Measurements from ENCODE around the gene MRO.
"Not testable (repeated sequence)": the region's sequence is repeated elsewhere in the genome, so short reads cannot be mapped to it uniquely, and the experiment has no call there.

Gene MRO

DNA sequence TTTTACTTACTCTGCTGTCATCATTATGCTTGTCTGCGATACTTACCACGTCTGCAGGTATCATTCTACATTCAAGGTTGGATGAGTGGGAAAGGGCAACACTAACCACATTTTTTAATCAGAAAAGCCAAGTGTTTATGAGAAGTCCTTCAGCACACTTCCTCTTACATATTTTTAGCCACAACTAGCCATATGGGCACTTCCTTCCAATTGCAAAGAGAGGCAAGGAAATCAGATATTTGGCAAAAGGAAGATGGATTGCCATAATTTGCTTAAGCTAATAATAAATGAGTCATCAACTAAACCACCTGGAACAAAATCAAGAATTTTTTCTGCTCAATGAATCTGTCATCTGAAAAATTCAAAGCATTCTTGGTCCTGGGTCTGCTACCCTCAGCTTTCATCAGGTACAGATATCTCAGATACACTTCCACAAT lies 16.7 kb upstream of the MRO start:
- DNase-seq, result no peak

DNA sequence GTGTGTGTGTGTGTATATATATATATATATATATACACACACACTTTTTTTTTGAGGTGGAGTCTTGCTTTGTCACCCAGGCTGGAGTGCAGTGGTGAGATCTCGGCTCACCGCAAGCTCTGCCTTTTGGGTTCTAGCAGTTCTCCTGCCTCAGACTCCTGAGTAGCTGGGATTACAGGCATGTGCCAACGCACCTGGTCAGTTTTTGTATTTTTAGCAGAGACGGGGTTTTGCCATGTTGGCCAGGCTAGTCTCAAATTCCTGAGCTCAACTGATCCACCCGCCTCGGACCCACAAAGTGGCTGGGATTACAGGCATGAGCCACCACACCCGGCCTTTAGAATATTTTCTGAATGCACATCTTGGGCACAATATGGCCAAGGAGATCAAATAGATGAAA lies 13.7 kb upstream of the MRO start:
- DNase-seq, result not testable (repeated sequence)

DNA sequence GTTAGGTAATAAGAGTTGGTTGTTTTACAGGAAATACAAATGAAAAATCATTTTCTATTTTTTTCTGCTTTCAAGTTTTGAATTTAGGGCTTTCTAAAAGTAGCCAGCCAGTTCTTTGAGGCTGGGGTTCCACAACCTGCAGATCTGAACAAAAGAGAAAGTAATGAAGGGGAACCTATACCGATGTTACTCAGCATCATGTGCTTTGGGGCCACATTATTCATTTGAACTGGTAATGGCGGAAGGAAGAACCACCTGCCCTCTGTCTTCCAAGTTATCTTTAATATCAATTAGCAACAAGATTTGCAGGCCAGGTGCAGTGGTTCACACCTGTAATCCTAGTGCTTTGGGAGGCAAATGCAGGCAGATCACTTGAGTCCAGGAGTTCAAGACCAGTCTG lies 12.9 kb upstream of the MRO start:
- no peak for DNase-seq

DNA sequence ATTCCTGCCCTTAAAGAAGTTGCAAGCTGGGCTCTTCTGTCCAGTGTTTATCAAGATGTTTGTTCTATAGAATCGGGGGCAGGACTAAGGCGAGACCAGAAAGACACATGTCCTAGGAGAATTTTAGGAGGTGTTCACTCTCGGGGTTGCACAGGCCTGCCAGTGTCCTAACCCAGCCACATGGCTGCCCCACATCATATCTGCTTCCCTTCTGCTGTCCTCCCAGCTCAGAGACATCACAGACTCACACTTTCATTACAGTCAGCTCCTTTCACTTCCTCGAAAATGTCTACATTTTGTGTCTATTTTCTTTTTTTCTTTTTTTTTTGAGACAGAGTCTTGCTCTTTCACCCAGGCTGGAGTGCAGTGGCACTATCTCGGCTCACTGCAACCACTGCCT lies 10.7 kb upstream of the MRO start:
- peak in 5 of 56 donors; percentile 2 to 19 (median 9) for DNase-seq

DNA sequence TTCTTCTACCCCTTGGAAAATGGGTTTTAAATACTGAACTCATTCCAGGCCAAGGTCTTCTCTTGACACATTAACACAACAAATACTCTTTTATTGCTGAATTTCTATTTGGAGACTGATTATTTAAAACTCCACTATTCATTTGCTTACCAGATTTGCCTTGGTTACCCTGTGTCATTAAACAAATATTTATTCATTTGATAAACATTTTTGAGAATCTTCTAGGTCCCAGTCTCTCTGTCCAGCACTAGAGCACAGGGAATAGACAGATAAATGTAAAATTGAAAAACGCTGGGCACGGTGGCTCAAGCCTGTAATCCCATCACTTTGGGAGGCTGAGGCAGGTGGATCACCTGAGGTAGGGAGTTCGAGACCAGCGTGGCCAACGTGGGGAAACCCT lies 9.8 kb upstream of the MRO start:
- no peak for DNase-seq

GRCh38 chr18:50826027-50826426 lies 6.2 kb upstream of the MRO start:
- DNase-seq, result no peak

DNA sequence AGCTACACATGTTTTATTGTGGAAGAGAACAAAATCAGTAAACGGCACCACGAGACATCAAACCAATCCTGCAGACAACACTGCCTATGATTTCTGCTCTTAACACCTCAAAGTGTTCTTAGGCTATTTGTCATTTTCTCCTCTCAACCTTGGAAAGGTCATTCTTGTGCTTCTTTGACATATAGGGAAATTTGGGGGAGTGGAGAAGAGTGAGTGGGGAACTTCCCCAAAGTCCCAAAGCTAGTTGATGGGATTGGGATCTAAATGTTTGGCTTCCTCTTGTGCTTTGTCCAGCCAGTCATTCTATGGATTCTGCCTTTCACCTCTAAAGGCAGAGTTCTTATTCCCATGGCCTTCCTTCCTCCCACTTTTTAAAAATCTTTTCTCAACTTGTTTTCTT lies 5.8 kb upstream of the MRO start:
- no peak for DNase-seq

DNA sequence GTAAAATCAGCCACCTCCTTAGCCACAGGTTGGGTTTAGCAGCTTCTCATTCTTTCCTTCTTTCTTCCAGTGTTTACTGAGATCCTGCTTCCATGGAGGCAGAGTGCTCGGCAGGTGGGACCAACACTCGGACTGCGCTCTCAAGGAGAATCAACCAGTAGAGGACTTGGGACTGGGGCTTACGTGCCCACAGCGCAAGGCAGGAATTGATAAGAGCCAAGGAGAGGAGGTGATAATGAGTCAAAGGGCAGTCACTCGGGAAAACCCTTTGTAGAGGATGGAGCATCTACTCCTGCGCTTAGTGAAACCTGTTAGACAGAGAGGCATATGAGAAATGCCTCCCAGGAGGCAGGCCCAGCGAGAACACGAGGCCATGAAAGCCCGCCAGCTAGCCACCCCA lies 2.9 kb upstream of the MRO start:
- DNase-seq, result no peak

DNA sequence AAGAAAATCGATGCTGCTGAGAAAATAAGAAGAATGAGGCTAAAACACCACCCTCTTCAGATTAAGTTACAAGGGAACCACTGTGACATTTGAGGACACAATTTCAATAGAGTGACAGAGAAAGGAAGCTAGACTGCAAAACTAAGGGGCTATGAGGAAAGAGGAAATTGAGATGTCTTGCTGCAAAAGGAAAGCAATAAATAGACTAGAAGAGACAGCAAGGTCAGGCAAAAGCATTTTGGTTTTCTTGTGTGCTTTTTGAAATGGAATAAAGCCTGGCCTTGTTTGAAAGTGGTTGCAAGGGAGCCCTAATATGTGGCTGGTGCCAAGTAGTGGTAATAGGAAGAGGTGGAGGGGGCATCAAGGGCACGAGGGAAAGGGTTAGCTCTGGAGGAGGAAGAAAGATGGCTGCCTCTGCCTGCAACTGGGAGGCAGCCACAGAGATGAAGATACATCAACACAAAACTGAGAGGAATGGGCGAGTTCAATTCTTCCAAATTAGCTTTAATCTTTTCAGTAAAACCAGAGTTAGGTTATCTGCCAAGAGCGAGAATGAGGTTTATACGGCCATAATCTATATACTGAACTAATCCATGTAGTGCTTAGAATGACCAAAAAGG lies 1.2 kb upstream of the MRO start:
- DNase-seq, result peak in 1 of 56 donors; percentile 7

DNA sequence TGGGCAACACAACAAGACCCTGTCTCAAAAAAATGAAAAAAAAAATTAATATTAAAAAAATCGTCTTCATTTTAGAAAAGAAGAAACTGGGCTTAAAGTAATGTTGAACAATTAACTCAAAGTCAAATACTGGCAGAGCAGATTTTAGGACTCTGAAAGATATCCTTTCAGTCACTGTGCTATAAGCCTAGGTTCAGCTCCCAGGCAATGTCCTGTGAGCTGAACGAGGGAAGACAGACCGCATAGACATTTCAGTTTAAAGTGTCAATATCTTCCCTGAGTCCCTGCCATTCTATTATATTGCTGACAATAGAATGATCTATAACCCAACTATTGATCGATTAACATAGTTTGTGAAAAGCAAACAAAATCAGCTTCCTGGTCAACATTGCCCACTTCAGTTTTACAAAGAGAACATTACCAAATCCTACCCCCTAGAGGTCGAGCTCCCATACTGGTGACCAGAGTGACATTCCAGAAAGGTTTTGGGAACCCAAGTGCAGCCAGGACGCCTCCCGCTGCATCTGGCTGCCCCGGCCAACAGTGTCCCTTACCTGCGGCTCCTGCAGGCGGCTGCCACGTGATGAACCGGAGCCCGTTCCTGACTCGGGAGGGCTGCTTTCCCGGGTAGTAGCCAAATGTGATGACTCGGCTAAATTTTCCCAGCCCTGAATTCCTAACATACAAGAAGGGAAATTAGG lies 639 bp downstream of the MRO start:
- peak in 36 of 56 donors; percentile 10 to 69 (median 44) for DNase-seq

- peak in 5 of 56 donors; percentile 6 to 50 (median 16) for DNase-seq
These were observed 3.2 kb downstream of the MRO start for GRCh38 chr18:50816419-50817166.

- no peak for DNase-seq
These were observed 5.4 kb downstream of the MRO start for GRCh38 chr18:50814395-50814794.

DNA sequence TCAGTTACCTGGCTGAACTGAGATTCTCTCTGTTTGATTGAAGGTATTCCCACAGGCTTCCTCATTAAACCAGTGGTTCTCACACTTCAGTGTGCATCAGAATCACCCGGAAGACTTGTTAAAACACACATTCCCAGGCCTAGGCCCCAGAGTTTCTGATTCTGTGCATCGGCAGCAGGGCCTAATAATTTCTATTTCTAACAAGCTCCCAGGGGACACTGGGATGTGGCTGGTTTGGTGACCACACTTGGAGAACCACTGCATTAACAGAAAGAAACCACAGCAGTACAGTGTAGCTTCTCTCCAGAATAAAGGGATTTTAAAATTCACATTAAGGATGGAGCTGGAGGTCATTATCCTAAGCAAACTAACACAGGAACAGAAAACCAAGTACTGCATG lies 6.5 kb downstream of the MRO start:
- no peak for DNase-seq

DNA sequence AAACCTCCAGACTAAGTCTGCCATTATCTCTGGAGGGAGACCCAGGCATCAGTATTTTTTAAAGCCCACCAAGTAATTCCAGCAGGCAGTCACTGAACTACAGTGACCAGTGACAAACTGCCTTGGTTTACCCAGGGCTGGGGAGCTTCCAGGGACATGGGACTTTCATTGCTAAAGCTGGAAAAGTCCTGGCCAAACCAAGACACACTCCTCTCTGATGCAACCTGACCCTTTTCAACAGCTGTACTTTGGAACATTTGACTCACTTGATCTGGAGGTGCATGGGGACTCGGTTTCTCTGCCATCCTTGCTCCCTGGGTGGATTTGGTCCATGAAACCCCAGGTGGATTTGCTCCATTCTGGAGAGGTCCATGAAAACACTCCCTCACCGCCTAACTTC lies 7.0 kb downstream of the MRO start:
- no peak for DNase-seq

DNA sequence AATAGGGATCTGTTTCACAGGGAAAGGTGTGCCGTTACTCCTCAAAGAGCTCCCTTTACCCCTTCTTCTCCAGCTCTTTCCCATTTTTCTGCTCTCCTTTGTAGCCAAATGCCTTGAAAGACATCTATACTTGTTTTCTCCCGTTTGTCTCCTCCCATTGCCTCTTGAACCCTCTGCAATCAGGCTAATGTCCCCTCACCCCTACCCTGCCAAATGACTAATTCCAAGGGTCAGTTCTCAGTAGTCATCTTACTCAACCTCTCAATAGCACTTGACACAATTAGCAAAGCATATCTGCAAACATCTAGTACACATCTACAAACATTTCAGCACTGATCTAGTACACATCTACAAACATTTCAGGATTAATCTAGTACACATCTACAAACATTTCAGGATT lies 12.6 kb downstream of the MRO start:
- DNase-seq, result no peak

- DNase-seq, result peak in 5 of 56 donors; percentile 2 to 16 (median 7)
These were observed 13.6 kb downstream of the MRO start for GRCh38 chr18:50806208-50806616.

GRCh38 chr18:50805732-50806131 lies 14.1 kb downstream of the MRO start:
- no peak for DNase-seq

DNA sequence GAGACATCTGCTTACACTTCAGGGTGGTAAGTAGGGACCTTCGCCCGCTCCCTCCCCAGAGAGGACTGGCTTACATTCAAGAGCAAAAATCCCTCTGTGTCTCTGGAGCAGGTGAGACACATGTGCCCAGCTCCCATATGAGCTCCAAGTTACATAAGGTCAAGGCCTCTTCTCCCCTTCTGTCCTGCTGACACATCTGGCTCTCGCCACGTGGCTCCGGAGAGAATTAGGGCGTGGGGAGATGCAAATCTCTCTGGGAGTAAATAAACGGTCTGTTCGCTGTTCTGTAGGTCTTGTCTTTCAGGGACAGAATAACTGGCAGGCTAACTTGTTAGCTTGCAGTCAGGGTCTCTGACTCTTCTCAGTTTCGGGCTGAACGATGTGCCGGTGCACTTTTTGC lies 16.2 kb downstream of the MRO start:
- DNase-seq, result no peak

GRCh38 chr18:50802141-50802540 lies 17.7 kb downstream of the MRO start:
- DNase-seq, result no peak

DNA sequence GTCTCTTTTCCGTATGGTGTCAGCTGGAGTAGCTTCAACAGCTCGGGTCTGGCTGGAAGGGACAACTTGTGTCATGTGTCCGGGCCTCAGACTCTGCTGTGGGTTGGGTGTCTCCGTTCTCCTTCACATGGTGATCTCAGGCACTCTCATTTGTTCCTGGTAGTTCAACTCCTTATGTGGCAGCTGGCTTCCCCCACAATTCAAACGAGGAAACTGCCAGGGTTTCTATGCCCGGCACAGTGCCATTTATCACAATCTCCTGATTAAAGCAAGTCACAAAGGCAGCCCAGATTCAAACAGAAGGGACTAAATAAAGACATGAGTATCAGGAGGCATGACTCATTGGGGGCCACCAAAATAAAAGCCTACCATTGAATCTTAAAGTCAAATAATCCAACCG lies 22.7 kb downstream of the MRO start:
- peak in 3 of 56 donors; percentile 20 to 34 (median 23) for DNase-seq

DNA sequence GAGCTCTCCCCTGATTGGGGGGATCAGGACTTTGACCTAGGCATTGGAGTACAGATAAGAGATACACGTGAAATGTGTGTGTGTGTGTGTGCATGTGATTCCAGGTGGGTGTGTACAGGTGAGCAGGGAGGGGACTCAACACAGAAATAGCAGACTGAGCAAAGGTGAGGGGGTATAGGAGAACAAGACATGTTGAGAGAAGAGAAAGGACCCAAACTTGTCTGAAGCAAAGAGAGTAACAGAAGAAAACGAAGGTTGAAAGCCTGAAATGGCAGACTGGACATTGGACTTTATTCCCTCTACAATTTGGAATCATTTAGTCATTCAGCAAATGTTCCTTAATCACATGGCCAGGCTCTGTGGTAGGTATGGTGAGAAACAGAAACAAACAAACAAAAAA lies 23.3 kb downstream of the MRO start:
- no peak for DNase-seq

Data from nucleus accumbens (tissue), 56 donors.